ENCODE results near the gene SYK. TPM values are rescaled to one million over a fixed set of nuclear protein-coding genes. Genes with fewer than 3 reads are reported as not detected.

The SYK gene
- total RNA-seq, 1 donor from 2014 or later: 0.41 TPM

GRCh38 chr9:90813523-90813922 lies 11.9 kb downstream of the SYK start:
- Mint-ChIP-seq H3K27ac (ENCODE audit: unreplicated experiment) (no peak overlapping the region), H3K27me3 (ENCODE audit: low read depth, unreplicated experiment) (peaks cover 27% of the 10 kb centered on the region), H3K4me3 (ENCODE audit: unreplicated experiment) (no peak overlapping the region), H3K9me3 (ENCODE audit: unreplicated experiment) (no peaks in the 10 kb centered on the region), H3K4me1 (ENCODE audit: low read depth, unreplicated experiment) (no peaks in the 10 kb centered on the region), H3K36me3 (ENCODE audit: low read depth, unreplicated experiment) (no peaks in the 10 kb centered on the region)
- no peak overlapping the region for H2AFZ ChIP-seq (ENCODE audit: low read depth, low read length)
- H3K9ac ChIP-seq (ENCODE audit: low read length): no peak overlapping the region
- no peaks in the 10 kb centered on the region for H3K36me3 ChIP-seq (ENCODE audit: insufficient read depth, low read length)
- FAIRE-seq (no peak), DNase-seq (ENCODE audit: low read depth) (no peak)
- no peaks in the 10 kb centered on the region for H3K79me2 ChIP-seq (ENCODE audit: insufficient read depth, low read length)
- H3K4me2 ChIP-seq (ENCODE audit: low read length): no peak overlapping the region
- H3K27ac ChIP-seq (ENCODE audit: low read depth, low read length): no peak overlapping the region
- H3K4me3 ChIP-seq (ENCODE audit: insufficient read depth, low read depth, low read length): no peak overlapping the region
- H3K9me3 ChIP-seq (ENCODE audit: insufficient read depth, low read depth, low read length): no peaks in the 10 kb centered on the region
- H3K27me3 ChIP-seq (ENCODE audit: insufficient read depth, low read length): no peaks in the 10 kb centered on the region
- no peaks in the 10 kb centered on the region for H3K4me1 ChIP-seq (ENCODE audit: insufficient read depth, low read length)
- H4K20me1 ChIP-seq (ENCODE audit: insufficient read depth, low read length): no peaks in the 10 kb centered on the region
- no peak for TF ChIP-seq CTCF (IDR thresholded peaks at IDR 0.05; ENCODE audit: insufficient read depth, low read depth, low read length)
- no peak for TF ChIP-seq EZH2 (IDR thresholded peaks at IDR 0.05; ENCODE audit: insufficient read depth, low read length)

GRCh38 chr9:90814355-90814754 lies 12.7 kb downstream of the SYK start:
- Histone ChIP-seq H3K27me3 (ENCODE audit: insufficient read depth, low read length) (no peaks in the 10 kb centered on the region), H3K4me2 (ENCODE audit: low read length) (no peak overlapping the region), H4K20me1 (ENCODE audit: insufficient read depth, low read length) (no peaks in the 10 kb centered on the region), H3K4me3 (ENCODE audit: insufficient read depth, low read depth, low read length) (no peak overlapping the region), H3K9me3 (ENCODE audit: insufficient read depth, low read depth, low read length) (no peaks in the 10 kb centered on the region), H3K9ac (ENCODE audit: low read length) (no peak overlapping the region), H3K27ac (ENCODE audit: low read depth, low read length) (no peak overlapping the region), H3K36me3 (ENCODE audit: insufficient read depth, low read length) (no peaks in the 10 kb centered on the region), H3K79me2 (ENCODE audit: insufficient read depth, low read length) (no peaks in the 10 kb centered on the region), H3K4me1 (ENCODE audit: insufficient read depth, low read length) (no peaks in the 10 kb centered on the region), H2AFZ (ENCODE audit: low read depth, low read length) (no peak overlapping the region)
- Mint-ChIP-seq H3K4me1 (ENCODE audit: low read depth, unreplicated experiment) (no peaks in the 10 kb centered on the region), H3K4me3 (ENCODE audit: unreplicated experiment) (no peak overlapping the region), H3K9me3 (ENCODE audit: unreplicated experiment) (no peaks in the 10 kb centered on the region), H3K27me3 (ENCODE audit: low read depth, unreplicated experiment) (peaks cover 21% of the 10 kb centered on the region), H3K36me3 (ENCODE audit: low read depth, unreplicated experiment) (no peaks in the 10 kb centered on the region), H3K27ac (ENCODE audit: unreplicated experiment) (no peak overlapping the region)
- TF ChIP-seq EZH2 (IDR thresholded peaks at IDR 0.05; ENCODE audit: insufficient read depth, low read length): no peak
- no peak for TF ChIP-seq CTCF (IDR thresholded peaks at IDR 0.05; ENCODE audit: insufficient read depth, low read depth, low read length)
- FAIRE-seq (no peak), DNase-seq (ENCODE audit: low read depth) (no peak)

GRCh38 chr9:90815183-90815943 lies 13.7 kb downstream of the SYK start:
- Histone ChIP-seq H3K27me3 (ENCODE audit: insufficient read depth, low read length) (no peaks in the 10 kb centered on the region), H3K36me3 (ENCODE audit: insufficient read depth, low read length) (no peaks in the 10 kb centered on the region), H3K4me1 (ENCODE audit: insufficient read depth, low read length) (no peaks in the 10 kb centered on the region), H3K79me2 (ENCODE audit: insufficient read depth, low read length) (no peaks in the 10 kb centered on the region), H3K9me3 (ENCODE audit: insufficient read depth, low read depth, low read length) (no peaks in the 10 kb centered on the region), H2AFZ (ENCODE audit: low read depth, low read length) (no peak overlapping the region), H3K4me2 (ENCODE audit: low read length) (no peak overlapping the region), H3K27ac (ENCODE audit: low read depth, low read length) (no peak overlapping the region), H3K9ac (ENCODE audit: low read length) (no peak overlapping the region), H4K20me1 (ENCODE audit: insufficient read depth, low read length) (no peaks in the 10 kb centered on the region), H3K4me3 (ENCODE audit: insufficient read depth, low read depth, low read length) (no peak overlapping the region)
- Mint-ChIP-seq H3K27me3 (ENCODE audit: low read depth, unreplicated experiment) (peaks cover 15% of the 10 kb centered on the region), H3K9me3 (ENCODE audit: unreplicated experiment) (no peaks in the 10 kb centered on the region), H3K4me3 (ENCODE audit: unreplicated experiment) (no peak overlapping the region), H3K36me3 (ENCODE audit: low read depth, unreplicated experiment) (no peaks in the 10 kb centered on the region), H3K27ac (ENCODE audit: unreplicated experiment) (no peak overlapping the region), H3K4me1 (ENCODE audit: low read depth, unreplicated experiment) (no peaks in the 10 kb centered on the region)
- TF ChIP-seq EZH2 (IDR thresholded peaks at IDR 0.05; ENCODE audit: insufficient read depth, low read length): no peak
- no peak for TF ChIP-seq CTCF (IDR thresholded peaks at IDR 0.05; ENCODE audit: insufficient read depth, low read depth, low read length)
- DNase-seq (ENCODE audit: low read depth) (no peak), FAIRE-seq (no peak)
